ENCODE measurements around the gene OR8B3. TPM values are rescaled to one million over a fixed set of nuclear protein-coding genes. Genes with fewer than 3 reads are reported as not detected.
"Not testable (repeated sequence)": the region's sequence is repeated elsewhere in the genome, so short reads cannot be mapped to it uniquely, and the experiment has no call there.

Gene OR8B3
- total RNA-seq, 1 experiment from 2014 or later: not detected

- TF ChIP-seq, protein P1, sequence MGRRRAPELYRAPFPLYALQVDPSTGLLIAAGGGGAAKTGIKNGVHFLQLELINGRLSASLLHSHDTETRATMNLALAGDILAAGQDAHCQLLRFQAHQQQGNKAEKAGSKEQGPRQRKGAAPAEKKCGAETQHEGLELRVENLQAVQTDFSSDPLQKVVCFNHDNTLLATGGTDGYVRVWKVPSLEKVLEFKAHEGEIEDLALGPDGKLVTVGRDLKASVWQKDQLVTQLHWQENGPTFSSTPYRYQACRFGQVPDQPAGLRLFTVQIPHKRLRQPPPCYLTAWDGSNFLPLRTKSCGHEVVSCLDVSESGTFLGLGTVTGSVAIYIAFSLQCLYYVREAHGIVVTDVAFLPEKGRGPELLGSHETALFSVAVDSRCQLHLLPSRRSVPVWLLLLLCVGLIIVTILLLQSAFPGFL (CRISPR knock-in tag; IDR thresholded peaks at IDR 0.05; ENCODE audit: borderline replicate concordance): no peak
- TF ChIP-seq RORB (CRISPR knock-in tag; IDR thresholded peaks at IDR 0.05): no peak
These were observed 14.4 kb downstream of the OR8B3 start, which contains the start of gene OR8B2 (continued) for GRCh38 chr11:124384399-124384798.

GRCh38 chr11:124382857-124383256, 16.0 kb downstream of the OR8B3 start:
- POLR2A ChIA-PET, H3K9me3 Mint-ChIP-seq, H3K27ac Mint-ChIP-seq: not testable (repeated sequence)

GRCh38 chr11:124380585-124380984, 18.2 kb downstream of the OR8B3 start:
- Mint-ChIP-seq H3K4me3 (no peak overlapping the region), H3K4me1 (no peaks in the 10 kb centered on the region), H3K9me3 (no peaks in the 10 kb centered on the region), H3K27me3 (ENCODE audit: low read depth) (no peaks in the 10 kb centered on the region), H3K27ac (no peak overlapping the region), H3K36me3 (no peaks in the 10 kb centered on the region)
- no peak for TF ChIP-seq ZNF219 (CRISPR knock-in tag; IDR thresholded peaks at IDR 0.05; ENCODE audit: borderline replicate concordance)
- TF ChIP-seq FOXP4 (CRISPR knock-in tag; IDR thresholded peaks at IDR 0.05): no peak
- TF ChIP-seq, protein P2, sequence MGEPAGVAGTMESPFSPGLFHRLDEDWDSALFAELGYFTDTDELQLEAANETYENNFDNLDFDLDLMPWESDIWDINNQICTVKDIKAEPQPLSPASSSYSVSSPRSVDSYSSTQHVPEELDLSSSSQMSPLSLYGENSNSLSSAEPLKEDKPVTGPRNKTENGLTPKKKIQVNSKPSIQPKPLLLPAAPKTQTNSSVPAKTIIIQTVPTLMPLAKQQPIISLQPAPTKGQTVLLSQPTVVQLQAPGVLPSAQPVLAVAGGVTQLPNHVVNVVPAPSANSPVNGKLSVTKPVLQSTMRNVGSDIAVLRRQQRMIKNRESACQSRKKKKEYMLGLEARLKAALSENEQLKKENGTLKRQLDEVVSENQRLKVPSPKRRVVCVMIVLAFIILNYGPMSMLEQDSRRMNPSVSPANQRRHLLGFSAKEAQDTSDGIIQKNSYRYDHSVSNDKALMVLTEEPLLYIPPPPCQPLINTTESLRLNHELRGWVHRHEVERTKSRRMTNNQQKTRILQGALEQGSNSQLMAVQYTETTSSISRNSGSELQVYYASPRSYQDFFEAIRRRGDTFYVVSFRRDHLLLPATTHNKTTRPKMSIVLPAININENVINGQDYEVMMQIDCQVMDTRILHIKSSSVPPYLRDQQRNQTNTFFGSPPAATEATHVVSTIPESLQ (CRISPR knock-in tag; IDR thresholded peaks at IDR 0.05): no peak
- TF ChIP-seq, protein P3, sequence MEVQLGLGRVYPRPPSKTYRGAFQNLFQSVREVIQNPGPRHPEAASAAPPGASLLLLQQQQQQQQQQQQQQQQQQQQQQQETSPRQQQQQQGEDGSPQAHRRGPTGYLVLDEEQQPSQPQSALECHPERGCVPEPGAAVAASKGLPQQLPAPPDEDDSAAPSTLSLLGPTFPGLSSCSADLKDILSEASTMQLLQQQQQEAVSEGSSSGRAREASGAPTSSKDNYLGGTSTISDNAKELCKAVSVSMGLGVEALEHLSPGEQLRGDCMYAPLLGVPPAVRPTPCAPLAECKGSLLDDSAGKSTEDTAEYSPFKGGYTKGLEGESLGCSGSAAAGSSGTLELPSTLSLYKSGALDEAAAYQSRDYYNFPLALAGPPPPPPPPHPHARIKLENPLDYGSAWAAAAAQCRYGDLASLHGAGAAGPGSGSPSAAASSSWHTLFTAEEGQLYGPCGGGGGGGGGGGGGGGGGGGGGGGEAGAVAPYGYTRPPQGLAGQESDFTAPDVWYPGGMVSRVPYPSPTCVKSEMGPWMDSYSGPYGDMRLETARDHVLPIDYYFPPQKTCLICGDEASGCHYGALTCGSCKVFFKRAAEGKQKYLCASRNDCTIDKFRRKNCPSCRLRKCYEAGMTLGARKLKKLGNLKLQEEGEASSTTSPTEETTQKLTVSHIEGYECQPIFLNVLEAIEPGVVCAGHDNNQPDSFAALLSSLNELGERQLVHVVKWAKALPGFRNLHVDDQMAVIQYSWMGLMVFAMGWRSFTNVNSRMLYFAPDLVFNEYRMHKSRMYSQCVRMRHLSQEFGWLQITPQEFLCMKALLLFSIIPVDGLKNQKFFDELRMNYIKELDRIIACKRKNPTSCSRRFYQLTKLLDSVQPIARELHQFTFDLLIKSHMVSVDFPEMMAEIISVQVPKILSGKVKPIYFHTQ (CRISPR knock-in tag; IDR thresholded peaks at IDR 0.05): no peak
- TF ChIP-seq, protein P4, sequence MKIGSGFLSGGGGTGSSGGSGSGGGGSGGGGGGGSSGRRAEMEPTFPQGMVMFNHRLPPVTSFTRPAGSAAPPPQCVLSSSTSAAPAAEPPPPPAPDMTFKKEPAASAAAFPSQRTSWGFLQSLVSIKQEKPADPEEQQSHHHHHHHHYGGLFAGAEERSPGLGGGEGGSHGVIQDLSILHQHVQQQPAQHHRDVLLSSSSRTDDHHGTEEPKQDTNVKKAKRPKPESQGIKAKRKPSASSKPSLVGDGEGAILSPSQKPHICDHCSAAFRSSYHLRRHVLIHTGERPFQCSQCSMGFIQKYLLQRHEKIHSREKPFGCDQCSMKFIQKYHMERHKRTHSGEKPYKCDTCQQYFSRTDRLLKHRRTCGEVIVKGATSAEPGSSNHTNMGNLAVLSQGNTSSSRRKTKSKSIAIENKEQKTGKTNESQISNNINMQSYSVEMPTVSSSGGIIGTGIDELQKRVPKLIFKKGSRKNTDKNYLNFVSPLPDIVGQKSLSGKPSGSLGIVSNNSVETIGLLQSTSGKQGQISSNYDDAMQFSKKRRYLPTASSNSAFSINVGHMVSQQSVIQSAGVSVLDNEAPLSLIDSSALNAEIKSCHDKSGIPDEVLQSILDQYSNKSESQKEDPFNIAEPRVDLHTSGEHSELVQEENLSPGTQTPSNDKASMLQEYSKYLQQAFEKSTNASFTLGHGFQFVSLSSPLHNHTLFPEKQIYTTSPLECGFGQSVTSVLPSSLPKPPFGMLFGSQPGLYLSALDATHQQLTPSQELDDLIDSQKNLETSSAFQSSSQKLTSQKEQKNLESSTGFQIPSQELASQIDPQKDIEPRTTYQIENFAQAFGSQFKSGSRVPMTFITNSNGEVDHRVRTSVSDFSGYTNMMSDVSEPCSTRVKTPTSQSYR (CRISPR knock-in tag; IDR thresholded peaks at IDR 0.05): no peak
- TF ChIP-seq RELA (CRISPR knock-in tag; IDR thresholded peaks at IDR 0.05; ENCODE audit: borderline replicate concordance): no peak
- no peak for TF ChIP-seq OVOL2 (CRISPR knock-in tag; IDR thresholded peaks at IDR 0.05; ENCODE audit: borderline replicate concordance)
- ChIA-PET CTCF (no interaction called here), POLR2A (no interaction called here)
- ATAC-seq (no peak), DNase-seq (ENCODE audit: low spot score) (no peak)

More at GRCh38 chr11:124382857-124383256, 16.0 kb downstream of the OR8B3 start:
- H3K4me3 Mint-ChIP-seq; H3K36me3 Mint-ChIP-seq; H3K27me3 Mint-ChIP-seq (ENCODE audit: low read depth); H3K4me1 Mint-ChIP-seq; ATAC-seq; CTCF ChIA-PET; DNase-seq (ENCODE audit: low spot score): not testable (repeated sequence)
